GM12878 (cell line): ENCODE measurements around the gene PDE3B. TPM values are rescaled to one million over a fixed set of nuclear protein-coding genes. Genes with fewer than 3 reads are reported as not detected.

ENCODE experiments used
- ATAC-seq: fragments of 200-7000 bp; cut with Tn5 transposase; 3 replicates; pipeline ENCODE4 v1.9.1; 2020; ENCODE audit warnings: mild to moderate bottlenecking, moderate library complexity
- BruUV-seq: library from RNA; stranded (reverse); fragments of 400-500 nt; replicated peaks from 2 replicates; lab custom pipeline; 2021; lab: Mats Ljungman, UMichigan
- CTCF ChIA-PET: fragments of 300-600 bp; sonication (Branson Sonifier 250); formaldehyde crosslinking; extraction: SDS; loops from one replicate; lab custom pipeline; 2021; ENCODE audit warnings: inconsistent platforms; lab: Yijun Ruan, JAX
- POLR2A ChIA-PET: fragments of 350-600 bp; formaldehyde crosslinking; extraction: SDS; loops from one replicate; lab custom pipeline; 2021; ENCODE audit warnings: inconsistent platforms; lab: Charles Lee
- RAD21 ChIA-PET: fragments of 300-600 bp; sonication (Branson Sonifier 250); formaldehyde crosslinking; loops from one replicate; lab custom pipeline; 2023; ENCODE audit warnings: antibody characterized with exemption; ENCODE audit not compliant: unreplicated experiment; lab: Charles Lee
- SMC1A ChIA-PET: fragments of 300-600 bp; sonication (Branson Sonifier 250); formaldehyde crosslinking; loops from one replicate; lab custom pipeline; 2023; ENCODE audit not compliant: unreplicated experiment, uncharacterized antibody; lab: Charles Lee
- DNase-seq: peaks from one replicate; pipeline ENCODE4 v3.0.0-alpha.2; 2011; ENCODE audit warnings: low read depth, low spot score
- FAIRE-seq: peaks from 3 replicates; lab custom pipeline; 2011; peaks lifted over from hg19 to GRCh38; lab: Jason Lieb, UNC
- H2AFZ ChIP-seq: 2 replicates; pipeline ENCODE4 v1.6.0; 2011; ENCODE audit warnings: low read depth, low read length, control low read depth; ENCODE audit not compliant: control insufficient read depth
- H3K27ac ChIP-seq: 2 replicates; pipeline ENCODE4 v1.5.1; 2011; ENCODE audit warnings: control low read depth; ENCODE audit not compliant: control insufficient read depth, insufficient read depth
- H3K27me3 ChIP-seq, 2 experiments: replicated peaks in 1 of 2; 2 replicates each; pipeline versions ENCODE4 v1.6.0 to v1.6.1; 2011; ENCODE audit warnings: low read length in 1 of 2; ENCODE audit not compliant: control insufficient read depth in 2 of 2, insufficient read depth in 2 of 2
- H3K36me3 ChIP-seq, 2 experiments: 2 replicates each; pipeline ENCODE4 v1.5.1; 2011; ENCODE audit warnings: low read length in 1 of 2; ENCODE audit not compliant: control insufficient read depth in 2 of 2, insufficient read depth in 2 of 2
- H3K4me1 ChIP-seq: 2 replicates; pipeline ENCODE4 v1.6.1; 2011; ENCODE audit warnings: mild to moderate bottlenecking, low read length, moderate library complexity, mixed read lengths; ENCODE audit not compliant: control insufficient read depth, insufficient read depth
- H3K4me2 ChIP-seq: 2 replicates; pipeline ENCODE4 v1.6.0; 2011; ENCODE audit warnings: control low read depth; ENCODE audit not compliant: control insufficient read depth, insufficient read depth
- H3K4me3 ChIP-seq: fragments of 200-600 bp; sonication (generic); 2 replicates; pipeline ENCODE4 v1.5.1; 2016
- H3K79me2 ChIP-seq: 2 replicates; pipeline ENCODE4 v1.6.0; 2011; ENCODE audit warnings: low read length; ENCODE audit not compliant: control insufficient read depth, insufficient read depth
- H3K9ac ChIP-seq: 2 replicates; pipeline ENCODE4 v1.8.0; 2011; ENCODE audit warnings: low read length, control low read depth, mixed read lengths; ENCODE audit not compliant: control insufficient read depth, insufficient read depth
- H3K9me3 ChIP-seq: replicated peaks from 3 replicates; pipeline ENCODE4 v1.5.1; 2011; ENCODE audit warnings: mild to moderate bottlenecking, low read length; ENCODE audit not compliant: control insufficient read depth, insufficient read depth
- H4K20me1 ChIP-seq: 2 replicates; pipeline ENCODE4 v1.6.0; 2011; ENCODE audit not compliant: control insufficient read depth, insufficient read depth
- ATF2 ChIP-seq: IDR thresholded peaks from 2 replicates; pipeline ENCODE4 v1.6.1; 2012; ENCODE audit warnings: low read length, inconsistent platforms
- BCLAF1 ChIP-seq: fragments of 450-650 bp; IDR thresholded peaks from 2 replicates; pipeline ENCODE4 v1.6.1; 2017; ENCODE audit warnings: antibody characterized with exemption, mild to moderate bottlenecking, moderate library complexity
- BRCA1 ChIP-seq: IDR thresholded peaks from 2 replicates; pipeline ENCODE4 v1.6.1; 2011; ENCODE audit warnings: low read depth, low read length, improper control_type of control experiment
- EED ChIP-seq: sonication (generic); IDR thresholded peaks from 2 replicates; pipeline ENCODE4 v1.6.1; 2016; ENCODE audit warnings: antibody characterized with exemption, low read depth
- IRF5 ChIP-seq: fragments of 450-650 bp; IDR thresholded peaks from 2 replicates; pipeline ENCODE4 v1.6.1; 2017; ENCODE audit warnings: borderline replicate concordance
- RBBP5 ChIP-seq: fragments of 200-600 bp; sonication (generic); conservative IDR thresholded peaks from 2 replicates; pipeline ENCODE4 v1.6.1; 2016
- RELB ChIP-seq: fragments of 450-650 bp; IDR thresholded peaks from 2 replicates; pipeline ENCODE4 v1.6.1; 2017; ENCODE audit warnings: low read depth, mild to moderate bottlenecking, moderate library complexity
- RUNX3 ChIP-seq: IDR thresholded peaks from 2 replicates; pipeline ENCODE4 v1.6.1; 2012; ENCODE audit warnings: low read length, inconsistent platforms
- SIN3A ChIP-seq: IDR thresholded peaks from 2 replicates; pipeline ENCODE4 v1.6.1; 2012; ENCODE audit warnings: low read depth, low read length, improper control_type of control experiment
- ZBTB40 ChIP-seq: fragments of 450-650 bp; IDR thresholded peaks from 2 replicates; pipeline ENCODE4 v1.6.1; 2016; ENCODE audit warnings: mild to moderate bottlenecking, moderate library complexity, borderline replicate concordance
- WGBS: methylation state at CpG from one replicate; pipeline ENCODE4 v1.1.6; 2016; ENCODE audit warnings: low lambda C conversion rate; ENCODE audit not compliant: insufficient replicate concordance, insufficient coverage; ENCODE audit errors: missing lambda C conversion rate; 5-methylcytosine and 5-hydroxymethylcytosine counted together
- in situ Hi-C: fragments of 300-500 bp; cut with MboI; formaldehyde crosslinking; loops from 9 replicates; pipeline ENCODE4 v1.14.3; 2018; ENCODE audit warnings: mixed read lengths
- intact Hi-C: fragments of 100-400 bp; cut with micrococcal nuclease; formaldehyde crosslinking; loops from one replicate; pipeline ENCODE4 v1.14.2; 2022; ENCODE audit not compliant: unreplicated experiment
- polyA plus RNA-seq, 11 experiments: library from polyadenylated mRNA; depleted of rRNA in 4 of 11; unstranded in 6 of 11; stranded (reverse) in 5 of 11; fragments of >200 nt; fragmentation: Nextera tagmentation in 4 of 11; fragmentation: Illumina TruSeq in 1 of 11; extraction: Ambion mirVana in 4 of 11; extraction: Trizol in 1 of 11; gene quantifications; 1 replicate in 1 of 11; 2 replicates in 10 of 11; pipeline versions ENCODE4 v1.2.1 to v1.2.3, GENCODE V29; 2011 to 2016; ENCODE audit warnings: inconsistent platforms in 2 of 11, missing spikeins in 2 of 11, low read depth in 1 of 11
- total RNA-seq, 4 experiments: library from RNA; depleted of rRNA in 3 of 4; stranded (reverse); fragments of >200 nt in 3 of 4; fragmentation: Illumina TruSeq in 1 of 4; extraction: Trizol in 1 of 4; gene quantifications; 2 replicates each; pipeline versions ENCODE4 v1.2.1 to v1.2.3, GENCODE V29; 2013 to 2021

Gene PDE3B
- total and polyA plus RNA-seq, 10 of the 15 experiments (the other 5 are each of a cell fraction or from before 2014, with no cell fraction given): 0.04 to 3.1 (median 1.9) TPM

GRCh38 chr11:14884667-14885273 lies 241.2 kb downstream of the PDE3B start:
- H3K9me3 ChIP-seq: no peaks in the 10 kb centered on the region
- FAIRE-seq: no peak
- no peak overlapping the region for H3K9ac ChIP-seq
- H3K4me3 ChIP-seq: no peak overlapping the region
- ChIA-PET CTCF (no interaction called here), SMC1A (no interaction called here), RAD21 (no interaction called here), POLR2A (no interaction called here)
- BruUV-seq: no TSS peak
- H3K79me2 ChIP-seq: no peaks in the 10 kb centered on the region
- no peak overlapping the region for H3K4me2 ChIP-seq
- H3K27me3 ChIP-seq: no peaks in the 10 kb centered on the region
- H3K4me1 ChIP-seq: no peaks in the 10 kb centered on the region
- no peak for DNase-seq
- 7% methylated on average over 1 of the region's 1 CpG for WGBS
- no peaks in the 10 kb centered on the region; a peak in 1 of 4 replicates for H3K36me3 ChIP-seq
- H4K20me1 ChIP-seq: no peaks in the 10 kb centered on the region
- H3K27ac ChIP-seq: no peak overlapping the region
- intact Hi-C loops: no loop called here
- no peak for ATAC-seq
- in situ Hi-C loops: no loop called here
- H2AFZ ChIP-seq: no peak overlapping the region
- no peak for TF ChIP-seq SIN3A
- no peak for TF ChIP-seq RUNX3
- no peak for TF ChIP-seq RELB
- no peak for TF ChIP-seq RBBP5
- no peak for TF ChIP-seq BCLAF1
- TF ChIP-seq IRF5: no peak
- no peak for TF ChIP-seq ZBTB40
- TF ChIP-seq EED: no peak
- no peak for TF ChIP-seq ATF2
- no peak for TF ChIP-seq BRCA1
